Transverse colon (tissue), 4 donors: ENCODE results near the gene GFPT2. TPM values are rescaled to one million over a fixed set of nuclear protein-coding genes. Genes with fewer than 3 reads are reported as not detected.

ENCODE experiments used
- DNase-seq: peaks from one replicate; pipeline ENCODE4 v3.0.0-alpha.2; 2019
- H3K27ac ChIP-seq, 4 donors: fragments of 200-600 bp; sonication (generic); 2 replicates each; pipeline ENCODE4 v1.5.1; 2016 to 2018; ENCODE audit warnings: inconsistent platforms in 4 of 4
- H3K27me3 ChIP-seq: fragments of 200-600 bp; sonication (generic); 2 replicates; pipeline ENCODE4 v1.5.1; 2017; ENCODE audit warnings: inconsistent platforms
- H3K36me3 ChIP-seq, 4 donors: fragments of 200-600 bp; sonication (generic); 2 replicates each; pipeline ENCODE4 v1.5.1; 2017 to 2019; ENCODE audit warnings: inconsistent platforms in 4 of 4
- H3K4me1 ChIP-seq, 4 donors: fragments of 200-600 bp; sonication (generic); 2 replicates each; pipeline ENCODE4 v1.5.1; 2017 to 2020; ENCODE audit warnings: inconsistent platforms in 4 of 4
- H3K4me3 ChIP-seq, 4 donors: fragments of 200-600 bp; sonication (generic); 1 replicate in 1 of 4; 2 replicates in 3 of 4; pipeline versions ENCODE4 v1.5.1 to v1.6.1; 2017 to 2019; ENCODE audit warnings: inconsistent platforms in 4 of 4
- H3K9me3 ChIP-seq, 2 donors: fragments of 200-600 bp; sonication (generic); 2 replicates each; pipeline ENCODE4 v1.5.1; 2017 to 2019; ENCODE audit warnings: inconsistent platforms in 2 of 2
- CTCF ChIP-seq, 5 experiments: fragments of 200-600 bp in 3 of 5; fragments of 450-650 bp in 2 of 5; sonication (generic) in 3 of 5; IDR thresholded peaks; 1 replicate in 2 of 5; 2 replicates in 3 of 5; pipeline ENCODE4 v1.5.1; 2016 to 2017; ENCODE audit warnings: antibody characterized with exemption in 5 of 5, inconsistent platforms in 3 of 5, mild to moderate bottlenecking in 2 of 5, moderate library complexity in 1 of 5
- EP300 ChIP-seq: sonication (generic); formaldehyde crosslinking; IDR thresholded peaks from one replicate; pipeline ENCODE4 v1.6.1; 2017; ENCODE audit warnings: antibody characterized with exemption, low read depth
- POLR2A ChIP-seq: fragments of 450-650 bp; IDR thresholded peaks from one replicate; pipeline ENCODE4 v1.6.1; 2016; ENCODE audit warnings: antibody characterized with exemption, mild to moderate bottlenecking, moderate library complexity
- POLR2AphosphoS5 ChIP-seq, 3 donors: sonication (generic); formaldehyde crosslinking; IDR thresholded peaks; one replicate each; pipeline ENCODE4 v1.6.1; 2016; ENCODE audit warnings: antibody characterized with exemption in 3 of 3
- WGBS, 2 donors: methylation state at CpG; one replicate each; pipeline ENCODE4 v1.1.5; 2018; ENCODE audit warnings: low coverage in 1 of 2; 5-methylcytosine and 5-hydroxymethylcytosine counted together
- in situ Hi-C, 4 donors: fragments of 200-750 bp; cut with MboI; loops; one replicate each; pipeline versions ENCODE4 v1.15.0 to v1.15.1; 2017; ENCODE audit warnings: low sequenced_read_pairs in 3 of 4, low pct_ligation_motif_present in 1 of 4, low pct_unique_long_range_greater_than_20kb in 1 of 4
- intact Hi-C: fragments of 100-400 bp; cut with DNase I; formaldehyde crosslinking; loops from one replicate; pipeline ENCODE4 v1.15.1; 2023; ENCODE audit warnings: low total_unique reads
- total RNA-seq, 4 donors: library from RNA; depleted of rRNA; stranded (reverse); fragments of >200 nt; gene quantifications; one replicate each; pipeline ENCODE4 v1.1.0, GENCODE V29; 2016

Gene GFPT2
- 10 to 100 TPM in 2 of 4 donors, 1 to 10 TPM in 2; 5.9 to 47.4 (median 11.2) TPM for total RNA-seq

- intact Hi-C loops, result no loop called here
- in situ Hi-C loops, result no loop called here
- peak; percentile 74 for DNase-seq
- Histone ChIP-seq H3K27me3 (peaks cover 58% of the 10 kb centered on the region), H3K27ac (peak within 1 kb of the TSS; percentile 53 to 80 (median 76)), H3K9me3 (no peaks in the 10 kb centered on the region), H3K36me3 (no peaks in the 10 kb centered on the region), H3K4me1 (peaks cover 8 to 22% (median 16%) of the 10 kb centered on the region in 4 donors), H3K4me3 (peak within 1 kb of the TSS; percentile 46 to 58 (median 52))
- TF ChIP-seq POLR2A, result no peak
- TF ChIP-seq CTCF (IDR thresholded peaks at IDR 0.05), result no peak
- TF ChIP-seq EP300, result no peak
- TF ChIP-seq POLR2AphosphoS5 (IDR thresholded peaks at IDR 0.05), result peak in 1 of 3 donors; percentile 14
- WGBS, 2 donors, result 2% methylated on average over 73 of the region's 106 CpGs; no CpG with 5 or more reads in 1 of the 2 donors
Measured at GRCh38 chr5:180353048-180353979, at the start of gene GFPT2. Gene GFPT2, minus strand, starts transcription at chr5:180353336. Its CDS starts 119 bp downstream, at chr5:180353217.

GRCh38 chr5:180402716-180403115 lies 49.6 kb upstream of the GFPT2 start:
- no peak for TF ChIP-seq POLR2AphosphoS5 (IDR thresholded peaks at IDR 0.05)
- TF ChIP-seq EP300, result no peak
- no peak for TF ChIP-seq POLR2A
- TF ChIP-seq CTCF (IDR thresholded peaks at IDR 0.05), result no peak
- no peaks in the 10 kb centered on the region for H3K36me3 ChIP-seq
- H3K4me1 ChIP-seq, result no peaks in the 10 kb centered on the region
- intact Hi-C loops, result no loop called here
- in situ Hi-C loops, result no loop called here
- H3K27ac ChIP-seq, result no peak overlapping the region
- H3K4me3 ChIP-seq, result no peak overlapping the region
- H3K9me3 ChIP-seq, result no peaks in the 10 kb centered on the region
- no peaks in the 10 kb centered on the region for H3K27me3 ChIP-seq
- WGBS, 2 donors, result 90 to 97% methylated on average over 7 to 13 of the region's 13 CpGs
- no peak for DNase-seq

DNA sequence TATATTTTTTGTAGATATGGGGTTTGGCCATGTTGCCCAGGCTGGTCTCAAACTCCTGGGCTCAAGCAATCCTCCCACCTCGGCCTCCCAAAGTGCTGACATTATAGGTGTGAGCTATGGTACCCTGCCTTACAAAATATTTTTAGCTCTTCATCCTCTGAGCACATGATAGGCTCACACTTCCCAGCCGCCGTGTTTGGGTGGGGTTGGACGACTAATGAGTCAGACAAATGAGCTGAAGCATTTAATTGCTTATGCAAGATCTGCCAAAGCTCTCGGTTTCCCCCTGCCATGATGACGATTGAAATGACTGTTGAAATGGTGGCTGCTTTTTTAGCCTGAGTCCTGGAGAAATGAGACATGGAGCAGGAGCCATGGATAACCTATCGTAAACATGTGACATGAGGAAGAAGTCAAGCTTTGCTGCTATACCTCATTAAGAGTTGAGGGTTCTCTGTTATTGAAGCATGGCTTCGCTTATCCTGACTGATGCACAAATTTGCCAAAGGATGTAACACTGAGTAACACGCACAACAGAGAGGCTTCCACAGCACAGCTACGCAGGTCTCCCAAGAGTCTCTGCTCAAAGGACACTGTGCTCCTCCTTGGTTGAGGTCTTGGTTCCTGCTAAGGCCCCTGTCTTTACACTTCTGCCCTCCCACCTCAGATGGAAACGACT lies 48.2 kb upstream of the GFPT2 start:
- Histone ChIP-seq H3K27ac (no peak overlapping the region), H3K27me3 (no peaks in the 10 kb centered on the region), H3K36me3 (no peaks in the 10 kb centered on the region), H3K9me3 (no peaks in the 10 kb centered on the region), H3K4me3 (no peak overlapping the region), H3K4me1 (no peaks in the 10 kb centered on the region)
- intact Hi-C loops, result no loop called here
- no peak for DNase-seq
- no peak for TF ChIP-seq CTCF (IDR thresholded peaks at IDR 0.05)
- in situ Hi-C loops, result no loop called here
- WGBS, 2 donors, result 78 to 86% methylated on average over 8 to 11 of the region's 11 CpGs

DNA sequence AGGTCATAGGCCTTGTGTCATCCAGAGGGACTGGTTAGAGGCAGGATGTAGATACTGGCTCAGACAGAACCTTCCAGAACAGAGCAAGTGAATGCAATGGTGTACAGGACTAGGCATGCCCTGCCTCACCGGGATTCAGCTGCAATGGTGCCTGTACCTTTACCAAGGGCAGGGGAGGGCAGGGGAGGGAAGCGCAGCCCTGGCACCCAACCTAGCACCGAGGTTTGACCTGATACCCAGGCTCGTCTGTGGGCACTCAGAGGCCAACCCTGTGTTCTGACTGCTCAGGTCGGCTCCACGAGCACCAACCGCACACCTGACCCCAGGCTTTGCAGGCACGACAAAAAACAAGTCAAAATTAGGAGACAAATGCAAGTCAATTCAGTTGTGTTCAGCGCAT lies 47.3 kb upstream of the GFPT2 start:
- no peaks in the 10 kb centered on the region for H3K36me3 ChIP-seq
- no peaks in the 10 kb centered on the region for H3K4me1 ChIP-seq
- no peaks in the 10 kb centered on the region for H3K9me3 ChIP-seq
- intact Hi-C loops (no loop called here), in situ Hi-C loops (no loop called here)
- no peak overlapping the region for H3K4me3 ChIP-seq
- H3K27me3 ChIP-seq, result no peaks in the 10 kb centered on the region
- TF ChIP-seq CTCF (IDR thresholded peaks at IDR 0.05) (no peak), POLR2AphosphoS5 (IDR thresholded peaks at IDR 0.05) (no peak), POLR2A (no peak), EP300 (no peak)
- DNase-seq, result no peak
- no peak overlapping the region for H3K27ac ChIP-seq
- 79 to 100% methylated on average over 1 to 9 of the region's 9 CpGs for WGBS, 2 donors
